GM21529 (cell line): ENCODE data around the gene JADE2.

Experiments used
- ATAC-seq: cut with Tn5 transposase; IDR thresholded peaks from one replicate; pipeline ENCODE4 v1.9.1; 2021; ENCODE audit not compliant: unreplicated experiment

Gene JADE2

DNA sequence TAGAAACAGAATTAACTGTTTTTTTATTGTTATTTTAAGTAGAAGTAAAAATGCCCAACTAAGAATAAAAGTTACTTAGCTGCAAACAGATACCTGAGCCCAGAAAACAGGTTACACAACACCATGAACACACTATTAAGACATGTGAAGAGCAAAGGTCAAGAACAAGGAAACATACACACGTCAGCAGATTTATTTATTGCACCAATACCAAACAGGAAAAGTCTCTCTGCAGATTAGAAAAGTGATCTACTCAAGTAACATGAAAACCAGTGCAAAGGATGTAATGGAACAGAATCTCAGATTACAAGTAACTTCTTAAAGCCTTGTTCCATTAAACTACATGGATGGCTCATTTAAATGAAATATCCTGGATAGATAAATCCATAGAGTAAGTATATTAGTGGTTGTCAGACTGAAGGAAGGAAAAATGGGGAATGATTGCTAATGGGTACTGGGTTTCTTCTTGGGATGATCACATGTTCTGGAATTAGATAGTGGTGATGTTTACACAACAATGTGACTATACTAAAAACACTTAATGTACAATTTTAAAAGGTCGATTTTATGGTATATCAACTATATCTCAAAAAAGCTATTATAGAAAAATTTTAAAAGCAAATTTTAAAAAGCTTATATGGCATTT is 101.0 kb downstream of the JADE2 start:
- no peak for ATAC-seq
